Measurements from ENCODE around the gene RNU5B-1.
"Not testable (repeated sequence)": the region's sequence is repeated elsewhere in the genome, so short reads cannot be mapped to it uniquely, and the experiment has no call there.

RNU5B-1 gene

GRCh38 chr15:65346856-65347598 is 42.5 kb downstream of the RNU5B-1 start:
- Histone ChIP-seq H3K36me3 (no peaks in the 10 kb centered on the region), H3K4me1 (peaks cover 3% of the 10 kb centered on the region; the same call in 1 of the 2 replicates), H3K27me3 (no peaks in the 10 kb centered on the region), H3K9me3 (no peaks in the 10 kb centered on the region), H3K4me3 (ENCODE audit: low read depth, low read length) (no peak overlapping the region)
- no peak for DNase-seq
- TF ChIP-seq, protein P1, sequence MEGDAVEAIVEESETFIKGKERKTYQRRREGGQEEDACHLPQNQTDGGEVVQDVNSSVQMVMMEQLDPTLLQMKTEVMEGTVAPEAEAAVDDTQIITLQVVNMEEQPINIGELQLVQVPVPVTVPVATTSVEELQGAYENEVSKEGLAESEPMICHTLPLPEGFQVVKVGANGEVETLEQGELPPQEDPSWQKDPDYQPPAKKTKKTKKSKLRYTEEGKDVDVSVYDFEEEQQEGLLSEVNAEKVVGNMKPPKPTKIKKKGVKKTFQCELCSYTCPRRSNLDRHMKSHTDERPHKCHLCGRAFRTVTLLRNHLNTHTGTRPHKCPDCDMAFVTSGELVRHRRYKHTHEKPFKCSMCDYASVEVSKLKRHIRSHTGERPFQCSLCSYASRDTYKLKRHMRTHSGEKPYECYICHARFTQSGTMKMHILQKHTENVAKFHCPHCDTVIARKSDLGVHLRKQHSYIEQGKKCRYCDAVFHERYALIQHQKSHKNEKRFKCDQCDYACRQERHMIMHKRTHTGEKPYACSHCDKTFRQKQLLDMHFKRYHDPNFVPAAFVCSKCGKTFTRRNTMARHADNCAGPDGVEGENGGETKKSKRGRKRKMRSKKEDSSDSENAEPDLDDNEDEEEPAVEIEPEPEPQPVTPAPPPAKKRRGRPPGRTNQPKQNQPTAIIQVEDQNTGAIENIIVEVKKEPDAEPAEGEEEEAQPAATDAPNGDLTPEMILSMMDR (IDR thresholded peaks at IDR 0.05; ENCODE audit: low read depth, low read length) = no peak

GRCh38 chr15:65347756-65348155 is 43.3 kb downstream of the RNU5B-1 start:
- not testable (repeated sequence) for H3K27me3 ChIP-seq; H3K4me3 ChIP-seq (ENCODE audit: low read depth, low read length); DNase-seq; H3K36me3 ChIP-seq; H3K4me1 ChIP-seq; H3K9me3 ChIP-seq

GRCh38 chr15:65349338-65349737 is 44.9 kb downstream of the RNU5B-1 start:
- H3K4me1 ChIP-seq = 0 out of 2 replicates have a peak, but pooled peaks cover under 1% of the 10 kb centered on the region
- no peaks in the 10 kb centered on the region for H3K36me3 ChIP-seq
- no peak for DNase-seq
- TF ChIP-seq, protein P1 (IDR thresholded peaks at IDR 0.05; ENCODE audit: low read depth, low read length) = no peak
- no peaks in the 10 kb centered on the region for H3K27me3 ChIP-seq
- H3K9me3 ChIP-seq = no peaks in the 10 kb centered on the region
- no peak overlapping the region for H3K4me3 ChIP-seq (ENCODE audit: low read depth, low read length)

DNA sequence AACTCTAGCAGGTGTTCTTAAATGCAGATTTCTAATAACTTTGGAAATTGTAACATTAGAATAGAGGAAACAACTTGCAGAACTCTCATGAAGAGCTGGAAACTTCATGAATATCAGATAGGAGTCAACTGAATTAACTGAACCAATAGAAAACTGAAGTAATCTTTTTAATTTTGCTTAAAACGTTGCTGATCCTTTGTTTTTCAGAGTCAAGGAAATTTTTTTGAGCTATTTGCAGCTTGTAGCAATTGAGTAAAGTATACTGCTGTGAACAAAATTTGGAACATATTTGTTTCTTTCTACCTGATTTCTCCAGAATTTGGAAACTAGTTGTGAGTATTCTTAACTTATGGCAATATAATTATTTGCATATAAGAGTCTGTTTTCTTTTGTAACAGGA is 47.5 kb downstream of the RNU5B-1 start:
- not testable (repeated sequence) for H3K9me3 ChIP-seq; H3K36me3 ChIP-seq; H3K4me1 ChIP-seq; H3K4me3 ChIP-seq (ENCODE audit: low read depth, low read length); DNase-seq; H3K27me3 ChIP-seq
